Endothelial cell of umbilical vein (primary cell): ENCODE measurements around the gene SP2. TPM values are rescaled to one million over a fixed set of nuclear protein-coding genes. Genes with fewer than 3 reads are reported as not detected.

Experiments
- BruUV-seq: library from RNA; stranded (reverse); fragments of 400-500 nt; replicated peaks from 2 replicates; lab custom pipeline; 2021; lab: Mats Ljungman, UMichigan
- CTCF ChIA-PET: fragments of 300-600, 350-600 bp; sonication (Branson Sonifier 250); formaldehyde crosslinking; loops from one replicate; lab custom pipeline; 2021; ENCODE audit warnings: antibody characterized with exemption, inconsistent platforms; lab: Charles Lee
- POLR2A ChIA-PET: fragments of 300-600, 350-600 bp; sonication (Branson Sonifier 250); formaldehyde crosslinking; loops from one replicate; lab custom pipeline; 2021; ENCODE audit warnings: antibody characterized with exemption, inconsistent platforms; lab: Charles Lee
- DNase-seq: peaks from one replicate; pipeline ENCODE4 v3.0.0-alpha.2; 2011; ENCODE audit warnings: low read depth, low spot score
- FAIRE-seq: peaks from 2 replicates; lab custom pipeline; 2011; peaks lifted over from hg19 to GRCh38; lab: Jason Lieb, UNC
- H2AFZ ChIP-seq: 2 replicates; pipeline ENCODE4 v1.6.0; 2012; ENCODE audit warnings: low read depth, low read length, control low read depth, inconsistent platforms
- H3K27ac ChIP-seq: 2 replicates; pipeline ENCODE4 v1.5.1; 2011; ENCODE audit warnings: low read depth, mild to moderate bottlenecking, control low read depth, low read length, moderate library complexity; ENCODE audit not compliant: insufficient read depth
- H3K27me3 ChIP-seq, 2 experiments: 2 replicates each; pipeline versions ENCODE4 v1.6.0 to v1.6.1; 2011; ENCODE audit warnings: low read length in 2 of 2, mixed read lengths in 1 of 2; ENCODE audit not compliant: control insufficient read depth in 2 of 2, insufficient read depth in 2 of 2
- H3K36me3 ChIP-seq, 2 experiments: 2 replicates in 1 of 2; 3 replicates in 1 of 2; pipeline ENCODE4 v1.5.1; 2011; ENCODE audit warnings: low read length in 2 of 2, mild to moderate bottlenecking in 1 of 2, moderate library complexity in 1 of 2; ENCODE audit not compliant: control insufficient read depth in 2 of 2, insufficient read depth in 2 of 2; ENCODE audit errors: extremely low read depth in 1 of 2
- H3K4me1 ChIP-seq: 3 replicates; pipeline ENCODE4 v1.5.1; 2011; ENCODE audit warnings: mild to moderate bottlenecking, low read length; ENCODE audit not compliant: control insufficient read depth, insufficient read depth; ENCODE audit errors: extremely low read depth
- H3K4me2 ChIP-seq: 2 replicates; pipeline ENCODE4 v1.6.1; 2011; ENCODE audit warnings: low read length, control low read depth, mixed read lengths; ENCODE audit not compliant: insufficient read depth
- H3K4me3 ChIP-seq, 3 experiments: fragments of 200-600 bp in 1 of 3; sonication (generic), shearing (Covaris generic) in 1 of 3; replicated peaks in 1 of 3; 2 replicates each; pipeline ENCODE4 v1.5.1; 2011 to 2016; ENCODE audit warnings: control low read depth in 3 of 3, low read length in 3 of 3, mild to moderate bottlenecking in 2 of 3, inconsistent platforms in 1 of 3, low read depth in 1 of 3, moderate library complexity in 1 of 3; ENCODE audit not compliant: insufficient read depth in 1 of 3
- H3K79me2 ChIP-seq: 2 replicates; pipeline ENCODE4 v1.6.0; 2012; ENCODE audit warnings: low read length, inconsistent platforms; ENCODE audit not compliant: control insufficient read depth, insufficient read depth
- H3K9ac ChIP-seq: replicated peaks from 2 replicates; pipeline ENCODE3; 2011; ENCODE audit warnings: low read length, control low read depth; ENCODE audit not compliant: insufficient read depth; ENCODE audit errors: extremely low read depth
- H3K9me1 ChIP-seq: replicated peaks from 3 replicates; pipeline ENCODE4 v1.6.0; 2011; ENCODE audit warnings: mild to moderate bottlenecking, low read length; ENCODE audit not compliant: control insufficient read depth, insufficient read depth; ENCODE audit errors: extremely low read depth
- H3K9me3 ChIP-seq: replicated peaks from 2 replicates; pipeline ENCODE4 v1.5.1; 2012; ENCODE audit warnings: low read length, inconsistent platforms; ENCODE audit not compliant: control insufficient read depth, insufficient read depth
- H4K20me1 ChIP-seq: replicated peaks from 2 replicates; pipeline ENCODE3; 2011; ENCODE audit warnings: mild to moderate bottlenecking, low read length; ENCODE audit not compliant: control insufficient read depth, insufficient read depth; ENCODE audit errors: extremely low read depth
- FOS ChIP-seq: IDR thresholded peaks from 2 replicates; pipeline ENCODE4 v1.6.1; 2011; ENCODE audit warnings: mild to moderate bottlenecking, low read length, moderate library complexity, borderline replicate concordance; ENCODE audit not compliant: insufficient read depth
- JUN ChIP-seq: IDR thresholded peaks from 2 replicates; pipeline ENCODE4 v1.6.1; 2011; ENCODE audit warnings: borderline replicate concordance, low read depth; ENCODE audit not compliant: insufficient read length, insufficient read depth
- MYC ChIP-seq: IDR thresholded peaks from one replicate; pipeline ENCODE4 v1.6.1; 2011; ENCODE audit warnings: mild to moderate bottlenecking, low read depth, low read length
- POLR2A ChIP-seq: IDR thresholded peaks from 2 replicates; pipeline ENCODE4 v1.6.1; 2012; ENCODE audit warnings: low read depth, mild to moderate bottlenecking, control low read depth, low read length
- POLR2AphosphoS5 ChIP-seq: IDR thresholded peaks from 2 replicates; pipeline ENCODE4 v1.6.1; 2012; ENCODE audit warnings: low read depth, mild to moderate bottlenecking, control low read depth, low read length, moderate library complexity; ENCODE audit not compliant: insufficient read depth
- dilution Hi-C: fragments of 300-500 bp; cut with MboI; formaldehyde crosslinking; loops from one replicate; pipeline ENCODE4 v1.15.0; 2019; ENCODE audit warnings: low sequenced_read_pairs; ENCODE audit not compliant: extremely low pct_ligation_motif_present
- intact Hi-C: fragments of 100-400 bp; cut with micrococcal nuclease; formaldehyde crosslinking; loops from one replicate; pipeline ENCODE4 v1.10.0; 2022
- polyA plus RNA-seq, 4 experiments: library from polyadenylated mRNA; depleted of rRNA in 3 of 4; stranded (reverse) in 3 of 4; unstranded in 1 of 4; fragments of >200 nt; gene quantifications; 2 replicates each; pipeline versions ENCODE4 v1.2.1 to v1.2.3, GENCODE V29; 2011 to 2012; ENCODE audit warnings: missing spikeins in 1 of 4
- total RNA-seq: library from RNA; stranded (reverse); gene quantifications from 2 replicates; pipeline ENCODE4 v1.2.3, GENCODE V29; 2021

The SP2 gene
- total and polyA plus RNA-seq, 2 donors (not counting 3 experiments of a cell fraction or from before 2014, with no cell fraction given): 11.2 to 18.6 TPM

- Histone ChIP-seq H2AFZ (no peak overlapping the region), H3K27ac (no peak overlapping the region), H3K27me3 (peaks cover 2 to 4% of the 10 kb centered on the region in 2 experiments), H3K9ac (no peak overlapping the region), H3K9me1 (no peaks in the 10 kb centered on the region), H4K20me1 (no peaks in the 10 kb centered on the region), H3K79me2 (no peaks in the 10 kb centered on the region), H3K9me3 (no peaks in the 10 kb centered on the region), H3K4me3 (no peak overlapping the region), H3K4me2 (no peak overlapping the region), H3K4me1 (no peaks in the 10 kb centered on the region), H3K36me3 (no peaks in the 10 kb centered on the region)
- intact Hi-C loops (no loop called here), dilution Hi-C loops (no loop called here)
- FAIRE-seq (no peak), DNase-seq (no peak)
- CTCF ChIA-PET: interaction anchor here (1.3 kb wide), 1 partner anchor 17 kb away, joined by 6 read pairs; no protein-coding TSS in a partner anchor
- no TSS peak for BruUV-seq
- TF ChIP-seq POLR2AphosphoS5: no peak
- POLR2A ChIA-PET: no interaction called here
Measured at GRCh38 chr17:47966079-47966519, 70.1 kb downstream of the SP2 start.

- FAIRE-seq (no peak), DNase-seq (no peak)
- intact Hi-C loops: no loop called here
- Histone ChIP-seq H3K27ac (no peak overlapping the region), H2AFZ (peak overlapping the region; percentile 69), H3K4me1 (peaks cover 6% of the 10 kb centered on the region), H3K27me3 (no peaks in the 10 kb centered on the region), H3K36me3 (no peaks in the 10 kb centered on the region), H3K4me2 (no peak overlapping the region), H3K9ac (no peak overlapping the region), H3K4me3 (no peak overlapping the region), H3K9me1 (no peaks in the 10 kb centered on the region), H3K79me2 (no peaks in the 10 kb centered on the region), H4K20me1 (no peaks in the 10 kb centered on the region), H3K9me3 (no peaks in the 10 kb centered on the region)
- TF ChIP-seq POLR2A (no peak), FOS (peak; percentile 58), MYC (no peak), JUN (no peak)
- ChIA-PET POLR2A (no interaction called here), CTCF (interaction anchor here (1.1 to 5.2 kb wide), 4 partner anchors 13 to 26 kb away, joined by 3 to 64 read pairs (median 8); no protein-coding TSS in a partner anchor)
- dilution Hi-C loops: no loop called here
- no TSS peak for BruUV-seq
Measured at GRCh38 chr17:47967607-47968252, 71.7 kb downstream of the SP2 start.
